ENCODE data around the gene CYP4B1. TPM values are rescaled to one million over a fixed set of nuclear protein-coding genes. Genes with fewer than 3 reads are reported as not detected.

Gene CYP4B1
- total and polyA plus RNA-seq, 4 donors = 0.18 to 0.59 (median 0.18) TPM; not detected in 1

GRCh38 chr1:46757956-46758528 lies 40.8 kb upstream of the CYP4B1 start:
- Histone ChIP-seq H3K4me3 (ENCODE audit: low read depth in 1 of 3, low read length in 3 of 3) (no peak overlapping the region), H3K9ac (ENCODE audit: low read depth in 1 of 2, low read length in 2 of 2) (no peak overlapping the region), H3K27ac (ENCODE audit: low read depth in 1 of 2, low read length in 2 of 2) (no peak overlapping the region), H3K4me1 (ENCODE audit: control insufficient read depth in 4 of 4, insufficient read depth in 4 of 4, low read length in 3 of 4) (no peaks in the 10 kb centered on the region), H3K36me3 (ENCODE audit: control insufficient read depth in 4 of 4, insufficient read depth in 3 of 4, low read depth in 1 of 4, low read length in 3 of 4) (no peaks in the 10 kb centered on the region), H3K27me3 (ENCODE audit: control insufficient read depth in 4 of 4, insufficient read depth in 4 of 4, low read length in 3 of 4) (peaks cover 0 to 6% (median 0%) of the 10 kb centered on the region in 4 donors), H3K9me3 (ENCODE audit: control insufficient read depth in 4 of 4, low read length in 3 of 4) (no peaks in the 10 kb centered on the region)
- no peak for TF ChIP-seq GABPA (IDR thresholded peaks at IDR 0.05 in 1 of 2, conservative IDR thresholded peaks at IDR 0.05 in 1 of 2)
- TF ChIP-seq, protein P1, sequence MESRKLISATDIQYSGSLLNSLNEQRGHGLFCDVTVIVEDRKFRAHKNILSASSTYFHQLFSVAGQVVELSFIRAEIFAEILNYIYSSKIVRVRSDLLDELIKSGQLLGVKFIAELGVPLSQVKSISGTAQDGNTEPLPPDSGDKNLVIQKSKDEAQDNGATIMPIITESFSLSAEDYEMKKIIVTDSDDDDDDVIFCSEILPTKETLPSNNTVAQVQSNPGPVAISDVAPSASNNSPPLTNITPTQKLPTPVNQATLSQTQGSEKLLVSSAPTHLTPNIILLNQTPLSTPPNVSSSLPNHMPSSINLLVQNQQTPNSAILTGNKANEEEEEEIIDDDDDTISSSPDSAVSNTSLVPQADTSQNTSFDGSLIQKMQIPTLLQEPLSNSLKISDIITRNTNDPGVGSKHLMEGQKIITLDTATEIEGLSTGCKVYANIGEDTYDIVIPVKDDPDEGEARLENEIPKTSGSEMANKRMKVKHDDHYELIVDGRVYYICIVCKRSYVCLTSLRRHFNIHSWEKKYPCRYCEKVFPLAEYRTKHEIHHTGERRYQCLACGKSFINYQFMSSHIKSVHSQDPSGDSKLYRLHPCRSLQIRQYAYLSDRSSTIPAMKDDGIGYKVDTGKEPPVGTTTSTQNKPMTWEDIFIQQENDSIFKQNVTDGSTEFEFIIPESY (IDR thresholded peaks at IDR 0.05) = no peak
- TF ChIP-seq JUND (IDR thresholded peaks at IDR 0.05) = no peak
- DNase-seq (ENCODE audit: low spot score) = no peak

DNA sequence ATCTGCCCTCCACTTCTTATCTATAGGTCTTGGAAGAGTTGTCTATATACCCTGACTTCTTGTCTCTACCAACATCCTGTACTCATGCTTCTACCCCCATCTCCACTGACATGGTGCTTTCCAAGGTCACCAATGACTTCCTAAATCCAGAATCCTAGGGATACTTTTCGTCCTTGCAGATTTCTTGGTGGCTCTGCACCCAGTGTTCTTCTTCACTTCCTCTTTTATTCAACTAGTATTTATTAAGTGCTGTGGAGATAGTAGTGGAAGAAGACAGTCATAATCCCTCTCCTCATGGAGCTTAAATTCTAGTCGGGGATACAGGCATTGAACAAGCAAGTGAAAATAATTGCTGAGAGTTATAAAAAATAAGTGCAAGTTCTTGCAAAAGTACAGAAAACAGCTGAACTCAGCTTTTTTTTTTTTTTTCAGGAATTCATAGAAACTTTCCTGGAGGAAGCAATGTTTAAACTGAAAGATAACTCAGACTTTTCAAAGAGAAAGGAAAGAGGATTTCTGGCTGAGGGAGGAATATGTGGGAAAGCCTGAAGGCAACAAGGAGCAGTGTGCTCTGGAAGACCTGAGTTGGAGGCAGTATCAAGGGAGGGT lies 38.2 kb upstream of the CYP4B1 start:
- WGBS = 71% methylated on average over 2 of the region's 2 CpGs
- Histone ChIP-seq H3K9ac (ENCODE audit: low read depth in 1 of 2, low read length in 2 of 2) (no peak overlapping the region), H3K4me1 (ENCODE audit: control insufficient read depth in 4 of 4, insufficient read depth in 4 of 4, low read length in 3 of 4) (no peaks in the 10 kb centered on the region)

More for the DNA sequence above, 38.2 kb upstream of the CYP4B1 start:
- Histone ChIP-seq H3K4me3 (ENCODE audit: low read depth in 1 of 3, low read length in 3 of 3) (no peak overlapping the region), H3K27me3 (ENCODE audit: control insufficient read depth in 4 of 4, insufficient read depth in 4 of 4, low read length in 3 of 4) (peaks cover 0 to 6% (median 0%) of the 10 kb centered on the region in 4 donors), H3K36me3 (ENCODE audit: control insufficient read depth in 4 of 4, insufficient read depth in 3 of 4, low read depth in 1 of 4, low read length in 3 of 4) (no peaks in the 10 kb centered on the region), H3K9me3 (ENCODE audit: control insufficient read depth in 4 of 4, low read length in 3 of 4) (no peaks in the 10 kb centered on the region), H3K27ac (ENCODE audit: low read depth in 1 of 2, low read length in 2 of 2) (no peak overlapping the region)
- no peak for DNase-seq (ENCODE audit: low spot score)
- TF ChIP-seq GABPA (IDR thresholded peaks at IDR 0.05 in 1 of 2, conservative IDR thresholded peaks at IDR 0.05 in 1 of 2) (no peak), MAX (IDR thresholded peaks at IDR 0.05) (no peak), HNF4A (conservative IDR thresholded peaks at IDR 0.05) (no peak), NR2F2 (IDR thresholded peaks at IDR 0.05) (no peak), RXRA (IDR thresholded peaks at IDR 0.05) (no peak), SP1 (IDR thresholded peaks at IDR 0.05) (no peak), FOXA2 (IDR thresholded peaks at IDR 0.05) (no peak), JUND (IDR thresholded peaks at IDR 0.05) (no peak), TAF1 (conservative IDR thresholded peaks at IDR 0.05) (no peak), RAD21 (IDR thresholded peaks at IDR 0.05) (no peak), YY1 (IDR thresholded peaks at IDR 0.05) (no peak), EGR1 (IDR thresholded peaks at IDR 0.05; ENCODE audit: low read depth in 2 of 2) (no peak), HNF4G (IDR thresholded peaks at IDR 0.05) (no peak), FOXA1 (IDR thresholded peaks at IDR 0.05) (no peak)
- TF ChIP-seq, protein P2, sequence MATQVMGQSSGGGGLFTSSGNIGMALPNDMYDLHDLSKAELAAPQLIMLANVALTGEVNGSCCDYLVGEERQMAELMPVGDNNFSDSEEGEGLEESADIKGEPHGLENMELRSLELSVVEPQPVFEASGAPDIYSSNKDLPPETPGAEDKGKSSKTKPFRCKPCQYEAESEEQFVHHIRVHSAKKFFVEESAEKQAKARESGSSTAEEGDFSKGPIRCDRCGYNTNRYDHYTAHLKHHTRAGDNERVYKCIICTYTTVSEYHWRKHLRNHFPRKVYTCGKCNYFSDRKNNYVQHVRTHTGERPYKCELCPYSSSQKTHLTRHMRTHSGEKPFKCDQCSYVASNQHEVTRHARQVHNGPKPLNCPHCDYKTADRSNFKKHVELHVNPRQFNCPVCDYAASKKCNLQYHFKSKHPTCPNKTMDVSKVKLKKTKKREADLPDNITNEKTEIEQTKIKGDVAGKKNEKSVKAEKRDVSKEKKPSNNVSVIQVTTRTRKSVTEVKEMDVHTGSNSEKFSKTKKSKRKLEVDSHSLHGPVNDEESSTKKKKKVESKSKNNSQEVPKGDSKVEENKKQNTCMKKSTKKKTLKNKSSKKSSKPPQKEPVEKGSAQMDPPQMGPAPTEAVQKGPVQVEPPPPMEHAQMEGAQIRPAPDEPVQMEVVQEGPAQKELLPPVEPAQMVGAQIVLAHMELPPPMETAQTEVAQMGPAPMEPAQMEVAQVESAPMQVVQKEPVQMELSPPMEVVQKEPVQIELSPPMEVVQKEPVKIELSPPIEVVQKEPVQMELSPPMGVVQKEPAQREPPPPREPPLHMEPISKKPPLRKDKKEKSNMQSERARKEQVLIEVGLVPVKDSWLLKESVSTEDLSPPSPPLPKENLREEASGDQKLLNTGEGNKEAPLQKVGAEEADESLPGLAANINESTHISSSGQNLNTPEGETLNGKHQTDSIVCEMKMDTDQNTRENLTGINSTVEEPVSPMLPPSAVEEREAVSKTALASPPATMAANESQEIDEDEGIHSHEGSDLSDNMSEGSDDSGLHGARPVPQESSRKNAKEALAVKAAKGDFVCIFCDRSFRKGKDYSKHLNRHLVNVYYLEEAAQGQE (IDR thresholded peaks at IDR 0.05) = no peak
- TF ChIP-seq, protein P1 (IDR thresholded peaks at IDR 0.05) = no peak
- TF ChIP-seq, protein P3, sequence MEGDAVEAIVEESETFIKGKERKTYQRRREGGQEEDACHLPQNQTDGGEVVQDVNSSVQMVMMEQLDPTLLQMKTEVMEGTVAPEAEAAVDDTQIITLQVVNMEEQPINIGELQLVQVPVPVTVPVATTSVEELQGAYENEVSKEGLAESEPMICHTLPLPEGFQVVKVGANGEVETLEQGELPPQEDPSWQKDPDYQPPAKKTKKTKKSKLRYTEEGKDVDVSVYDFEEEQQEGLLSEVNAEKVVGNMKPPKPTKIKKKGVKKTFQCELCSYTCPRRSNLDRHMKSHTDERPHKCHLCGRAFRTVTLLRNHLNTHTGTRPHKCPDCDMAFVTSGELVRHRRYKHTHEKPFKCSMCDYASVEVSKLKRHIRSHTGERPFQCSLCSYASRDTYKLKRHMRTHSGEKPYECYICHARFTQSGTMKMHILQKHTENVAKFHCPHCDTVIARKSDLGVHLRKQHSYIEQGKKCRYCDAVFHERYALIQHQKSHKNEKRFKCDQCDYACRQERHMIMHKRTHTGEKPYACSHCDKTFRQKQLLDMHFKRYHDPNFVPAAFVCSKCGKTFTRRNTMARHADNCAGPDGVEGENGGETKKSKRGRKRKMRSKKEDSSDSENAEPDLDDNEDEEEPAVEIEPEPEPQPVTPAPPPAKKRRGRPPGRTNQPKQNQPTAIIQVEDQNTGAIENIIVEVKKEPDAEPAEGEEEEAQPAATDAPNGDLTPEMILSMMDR (IDR thresholded peaks at IDR 0.05; ENCODE audit: low read depth, low read length, missing input control) = no peak
- TF ChIP-seq, protein P4, sequence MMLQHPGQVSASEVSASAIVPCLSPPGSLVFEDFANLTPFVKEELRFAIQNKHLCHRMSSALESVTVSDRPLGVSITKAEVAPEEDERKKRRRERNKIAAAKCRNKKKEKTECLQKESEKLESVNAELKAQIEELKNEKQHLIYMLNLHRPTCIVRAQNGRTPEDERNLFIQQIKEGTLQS (IDR thresholded peaks at IDR 0.05) = no peak

All from liver (tissue), 9 donors.